Adrenal gland (tissue), 5 donors: ENCODE measurements around the gene ZNF691.
"Not testable (repeated sequence)": the region's sequence is repeated elsewhere in the genome, so short reads cannot be mapped to it uniquely, and the experiment has no call there.

Experiments
- POLR2A ChIP-seq, 2 donors: fragments of 450-650 bp; IDR thresholded peaks; one replicate each; pipeline ENCODE4 v1.6.1; 2017; ENCODE audit warnings: antibody characterized with exemption in 2 of 2, mild to moderate bottlenecking in 2 of 2, moderate library complexity in 1 of 2
- TF ChIP-seq, protein P1 (sequence below), 6 experiments: fragments of 450-650 bp in 4 of 6; fragments of 200-600 bp in 2 of 6; sonication (generic) in 1 of 6; IDR thresholded peaks; 1 replicate in 5 of 6; 2 replicates in 1 of 6; pipeline versions ENCODE4 v1.5.1 to v1.8.0; 2016 to 2021; ENCODE audit warnings: antibody characterized with exemption in 6 of 6, mild to moderate bottlenecking in 2 of 6, moderate library complexity in 1 of 6
- donor health status: DM: no; HTN: no; CAD: no.

- not testable (repeated sequence) for TF ChIP-seq POLR2A (IDR thresholded peaks at IDR 0.05)
- TF ChIP-seq, protein P1, sequence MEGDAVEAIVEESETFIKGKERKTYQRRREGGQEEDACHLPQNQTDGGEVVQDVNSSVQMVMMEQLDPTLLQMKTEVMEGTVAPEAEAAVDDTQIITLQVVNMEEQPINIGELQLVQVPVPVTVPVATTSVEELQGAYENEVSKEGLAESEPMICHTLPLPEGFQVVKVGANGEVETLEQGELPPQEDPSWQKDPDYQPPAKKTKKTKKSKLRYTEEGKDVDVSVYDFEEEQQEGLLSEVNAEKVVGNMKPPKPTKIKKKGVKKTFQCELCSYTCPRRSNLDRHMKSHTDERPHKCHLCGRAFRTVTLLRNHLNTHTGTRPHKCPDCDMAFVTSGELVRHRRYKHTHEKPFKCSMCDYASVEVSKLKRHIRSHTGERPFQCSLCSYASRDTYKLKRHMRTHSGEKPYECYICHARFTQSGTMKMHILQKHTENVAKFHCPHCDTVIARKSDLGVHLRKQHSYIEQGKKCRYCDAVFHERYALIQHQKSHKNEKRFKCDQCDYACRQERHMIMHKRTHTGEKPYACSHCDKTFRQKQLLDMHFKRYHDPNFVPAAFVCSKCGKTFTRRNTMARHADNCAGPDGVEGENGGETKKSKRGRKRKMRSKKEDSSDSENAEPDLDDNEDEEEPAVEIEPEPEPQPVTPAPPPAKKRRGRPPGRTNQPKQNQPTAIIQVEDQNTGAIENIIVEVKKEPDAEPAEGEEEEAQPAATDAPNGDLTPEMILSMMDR (IDR thresholded peaks at IDR 0.05), result not testable (repeated sequence)
These were observed 53.5 kb downstream of the ZNF691 start for GRCh38 chr1:42899960-42900359.
